GM12878 (cell line): ENCODE data around the gene CCRL2.

ENCODE experiments used
- BRCA1 ChIP-seq: IDR thresholded peaks from 2 replicates; pipeline ENCODE4 v1.6.1; 2011; ENCODE audit warnings: low read depth, low read length, improper control_type of control experiment
- CREM ChIP-seq: IDR thresholded peaks from 2 replicates; pipeline ENCODE4 v1.6.1; 2014; ENCODE audit warnings: antibody characterized with exemption, low read depth
- CTCF ChIP-seq, 3 experiments: IDR thresholded peaks in 2 of 3; conservative IDR thresholded peaks in 1 of 3; 2 replicates each; pipeline ENCODE4 v1.5.1; 2011; ENCODE audit warnings: low read depth in 3 of 3, low read length in 3 of 3, mild to moderate bottlenecking in 3 of 3, control low read depth in 2 of 3, moderate library complexity in 2 of 3, inconsistent platforms in 1 of 3, mixed read lengths in 1 of 3; ENCODE audit not compliant: control insufficient read depth in 2 of 3, insufficient read depth in 1 of 3; ENCODE audit errors: extremely low read depth in 1 of 3
- E4F1 ChIP-seq: fragments of 450-650 bp; IDR thresholded peaks from 2 replicates; pipeline ENCODE4 v1.6.1; 2018; ENCODE audit warnings: borderline replicate concordance, mild to moderate bottlenecking; ENCODE audit not compliant: partially characterized antibody
- EZH2 ChIP-seq: IDR thresholded peaks from 2 replicates; pipeline ENCODE4 v1.6.1; 2012; ENCODE audit warnings: low read depth, mild to moderate bottlenecking, control low read depth, inconsistent platforms, low read length, borderline replicate concordance; ENCODE audit not compliant: control insufficient read depth
- HDAC2 ChIP-seq: fragments of 200-600 bp; sonication (generic); IDR thresholded peaks from 2 replicates; pipeline ENCODE4 v1.6.1; 2017
- JUND ChIP-seq: IDR thresholded peaks from 2 replicates; pipeline ENCODE4 v1.6.1; 2012; ENCODE audit warnings: low read depth, mild to moderate bottlenecking, low read length, improper control_type of control experiment, moderate library complexity
- KDM1A ChIP-seq: fragments of 200-600 bp; sonication (generic); IDR thresholded peaks from 2 replicates; pipeline ENCODE4 v1.6.1; 2016; ENCODE audit warnings: borderline replicate concordance
- MAX ChIP-seq: IDR thresholded peaks from 2 replicates; pipeline ENCODE4 v1.6.1; 2012; ENCODE audit warnings: low read depth, low read length, improper control_type of control experiment
- MXI1 ChIP-seq: fragments of 150-350 bp; IDR thresholded peaks from 2 replicates; pipeline ENCODE4 v1.6.1; 2011; ENCODE audit warnings: low read depth, mild to moderate bottlenecking, inconsistent platforms, low read length, improper control_type of control experiment
- POLR2A ChIP-seq: IDR thresholded peaks from 2 replicates; pipeline ENCODE4 v1.6.1; 2011; ENCODE audit warnings: low read depth, mild to moderate bottlenecking, low read length
- POLR2AphosphoS5 ChIP-seq: IDR thresholded peaks from 2 replicates; pipeline ENCODE4 v1.6.1; 2011; ENCODE audit warnings: mild to moderate bottlenecking, low read length, inconsistent platforms
- RFX5 ChIP-seq: IDR thresholded peaks from 2 replicates; pipeline ENCODE4 v1.6.1; 2011; ENCODE audit warnings: low read depth, low read length, improper control_type of control experiment
- TCF7 ChIP-seq: IDR thresholded peaks from 2 replicates; pipeline ENCODE4 v1.6.1; 2014; ENCODE audit warnings: antibody characterized with exemption, borderline replicate concordance

GRCh38 chr3:46367811-46368210 lies 39.2 kb upstream of the CCRL2 start:
- TF ChIP-seq POLR2A: no peak
- TF ChIP-seq RFX5: no peak
- no peak for TF ChIP-seq KDM1A
- no peak for TF ChIP-seq BRCA1
- no peak for TF ChIP-seq CTCF (IDR thresholded peaks at IDR 0.05 in 2 of 3, conservative IDR thresholded peaks at IDR 0.05 in 1 of 3; ENCODE audit: control insufficient read depth in 2 of 3, extremely low read depth in 1 of 3, insufficient read depth in 1 of 3, low read depth in 3 of 3, low read length in 3 of 3)
- TF ChIP-seq MXI1: no peak
- no peak for TF ChIP-seq POLR2AphosphoS5
- TF ChIP-seq MAX: no peak
- TF ChIP-seq EZH2: no peak
- no peak for TF ChIP-seq E4F1
- no peak for TF ChIP-seq CREM
- no peak for TF ChIP-seq TCF7
- no peak for TF ChIP-seq JUND
- no peak for TF ChIP-seq HDAC2
